NOMO-1 treated with DMSO at 0.1 percent for 48 hours (cell line): Measurements from ENCODE around the gene AKT3.
"Not testable (repeated sequence)": the region's sequence is repeated elsewhere in the genome, so short reads cannot be mapped to it uniquely, and the experiment has no call there.

Experiments
- DNase-seq: peaks from one replicate; lab custom pipeline; 2025; ENCODE audit not compliant: unreplicated experiment; lab: John Stamatoyannopoulos, UW

Gene AKT3

GRCh38 chr1:243628476-243628907 is 221.6 kb downstream of the AKT3 start:
- DNase-seq = no peak

DNA sequence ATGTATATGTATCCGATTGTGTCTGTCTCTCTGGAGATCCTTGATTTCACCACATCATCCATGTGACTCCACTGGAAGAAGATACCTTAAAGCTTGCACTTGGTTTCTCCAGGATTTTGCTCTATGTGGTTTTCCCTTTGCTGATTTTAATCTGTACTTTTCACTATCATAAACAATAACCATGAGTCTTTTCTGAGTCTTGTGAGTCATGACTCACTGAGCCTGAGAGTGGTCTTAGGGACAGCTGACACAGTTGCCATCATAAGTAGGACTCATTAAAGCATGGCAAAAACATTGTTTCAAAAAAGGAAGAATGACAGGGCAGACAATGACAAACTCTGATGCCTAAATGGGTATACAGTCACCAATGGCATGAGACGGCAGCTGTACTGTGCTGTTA is 226.2 kb downstream of the AKT3 start:
- no peak for DNase-seq

DNA sequence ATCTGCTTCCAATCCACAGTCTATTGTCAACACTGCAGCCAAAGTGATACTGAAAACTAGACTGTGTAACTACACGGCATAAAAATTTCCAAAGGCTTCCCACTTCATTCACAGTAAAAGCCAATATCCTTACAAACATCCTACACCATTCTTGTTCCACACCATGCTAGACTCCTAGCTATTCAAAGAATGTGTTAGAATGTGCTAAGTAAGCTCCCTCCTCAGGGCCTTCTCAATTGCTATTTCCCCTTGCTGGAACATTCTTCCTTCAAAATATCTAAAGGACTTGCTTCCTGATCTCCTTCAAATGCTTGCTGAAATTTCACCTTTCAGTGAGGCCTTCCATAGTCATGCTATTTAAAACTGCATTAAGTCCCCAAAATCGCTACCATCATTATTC is 228.1 kb downstream of the AKT3 start:
- no peak for DNase-seq

DNA sequence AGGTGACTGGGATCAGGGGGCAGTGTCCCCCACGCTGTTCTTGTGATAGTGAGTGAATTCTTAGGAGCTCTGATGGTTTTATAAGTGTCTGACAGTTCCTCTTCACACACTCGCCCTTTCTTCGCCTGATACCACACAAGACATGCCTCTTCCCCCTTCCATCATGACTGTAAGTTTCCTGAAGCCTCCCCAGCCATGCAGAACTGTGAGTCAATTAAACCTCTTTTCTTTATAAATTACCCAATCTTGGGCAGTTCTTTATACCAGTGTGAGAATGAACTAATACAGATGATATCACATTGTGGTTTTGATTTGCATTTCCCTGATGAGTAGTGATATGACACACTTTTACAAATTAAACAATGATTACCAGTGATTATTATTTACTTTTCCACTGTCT is 229.9 kb downstream of the AKT3 start:
- DNase-seq = no peak

DNA sequence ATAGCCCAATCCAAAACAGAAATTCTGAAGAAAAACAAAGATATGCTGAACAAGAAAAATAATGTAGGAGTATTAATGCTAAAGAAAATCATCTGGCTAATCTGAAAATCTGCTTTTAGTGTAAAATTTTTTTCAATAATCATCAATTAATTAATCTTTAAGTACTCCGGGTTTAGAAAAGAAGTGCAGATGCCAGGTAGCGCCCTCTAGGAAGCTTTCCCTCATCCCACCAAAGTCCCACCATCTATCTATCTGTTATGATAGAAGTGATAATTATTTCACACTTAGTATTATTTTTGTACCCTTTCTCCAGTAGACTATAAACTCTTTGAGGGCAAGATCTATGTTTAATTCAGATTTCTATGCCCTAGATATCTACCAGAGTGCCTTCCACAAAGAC is 240.3 kb downstream of the AKT3 start:
- no peak for DNase-seq

DNA sequence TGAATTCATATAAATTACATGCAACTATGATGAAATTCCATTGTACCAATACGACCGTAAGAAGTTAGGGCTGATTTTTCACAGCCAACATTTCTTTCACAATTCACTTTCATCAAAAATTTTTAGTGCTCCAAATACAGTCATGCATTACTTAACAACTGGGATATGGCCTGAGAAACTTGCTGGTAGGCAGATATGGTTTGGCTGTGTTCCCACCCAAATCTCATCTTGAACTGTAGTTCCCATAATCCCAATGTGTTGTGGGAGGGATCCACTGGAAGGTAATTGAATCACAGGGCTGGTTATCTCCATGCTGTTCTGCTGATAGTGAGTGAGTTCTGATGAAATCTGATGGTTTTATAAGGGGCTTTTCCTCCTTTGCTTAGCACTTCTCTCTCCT is 244.4 kb downstream of the AKT3 start:
- DNase-seq = no peak

DNA sequence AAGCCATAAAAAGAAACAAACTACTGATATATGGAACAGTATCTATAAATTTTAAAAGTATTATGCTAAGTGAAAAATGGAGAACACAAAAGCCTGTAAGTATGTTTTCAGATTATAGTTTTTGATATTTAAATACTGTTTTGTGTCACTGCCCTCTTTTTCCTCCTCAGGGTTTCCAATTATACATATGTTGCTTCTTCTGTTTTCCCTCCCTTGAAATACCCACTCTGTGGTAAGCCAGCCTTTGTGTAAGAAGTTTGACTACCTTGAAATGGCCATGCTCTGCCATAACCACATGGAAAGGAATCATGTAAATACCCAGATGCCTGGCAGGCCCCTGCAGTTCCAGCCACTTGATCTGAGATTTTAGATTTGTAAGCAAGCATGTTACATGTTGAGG is 248.3 kb downstream of the AKT3 start:
- no peak for DNase-seq

DNA sequence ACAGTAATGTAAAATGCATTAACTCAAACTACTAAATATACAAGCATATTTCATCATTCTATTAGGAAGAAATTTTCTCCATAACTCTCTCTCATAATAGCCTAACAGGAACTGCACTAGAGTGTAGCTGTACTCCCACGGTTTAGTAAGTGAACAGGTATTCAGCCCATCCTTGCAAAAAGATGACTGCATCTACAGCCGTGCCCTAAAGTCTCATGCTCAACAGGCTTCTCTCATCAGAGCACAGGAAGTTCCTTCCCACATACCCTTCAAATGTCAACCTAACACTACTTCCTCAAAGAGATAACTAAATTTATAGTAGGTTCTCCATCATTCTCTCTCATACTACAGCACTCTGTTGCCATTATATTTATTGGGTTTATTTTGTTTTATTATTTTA is 251.6 kb downstream of the AKT3 start:
- DNase-seq = peak; percentile 82

DNA sequence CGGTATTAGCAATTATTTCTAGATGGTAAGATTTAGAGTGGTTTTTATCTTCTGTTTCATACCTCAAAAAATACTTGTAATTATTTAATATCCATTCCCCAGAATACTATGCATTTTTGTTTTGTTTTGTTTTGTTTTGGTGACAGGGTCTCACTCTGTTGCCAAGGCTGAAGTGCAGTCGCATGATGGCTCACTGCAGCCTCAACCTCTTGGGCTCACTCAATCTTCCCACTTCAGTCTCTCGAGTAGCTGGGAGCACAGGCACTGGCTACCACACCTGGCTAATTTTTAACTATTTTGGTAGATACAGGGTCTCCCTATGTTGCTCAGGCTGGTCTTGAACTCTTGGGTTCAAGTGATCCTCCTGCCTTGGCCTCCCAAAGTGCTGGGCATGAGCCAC is 252.7 kb downstream of the AKT3 start:
- DNase-seq = no peak

- DNase-seq = peak; percentile 72
These were observed 253.5 kb downstream of the AKT3 start for GRCh38 chr1:243596431-243597062.

DNA sequence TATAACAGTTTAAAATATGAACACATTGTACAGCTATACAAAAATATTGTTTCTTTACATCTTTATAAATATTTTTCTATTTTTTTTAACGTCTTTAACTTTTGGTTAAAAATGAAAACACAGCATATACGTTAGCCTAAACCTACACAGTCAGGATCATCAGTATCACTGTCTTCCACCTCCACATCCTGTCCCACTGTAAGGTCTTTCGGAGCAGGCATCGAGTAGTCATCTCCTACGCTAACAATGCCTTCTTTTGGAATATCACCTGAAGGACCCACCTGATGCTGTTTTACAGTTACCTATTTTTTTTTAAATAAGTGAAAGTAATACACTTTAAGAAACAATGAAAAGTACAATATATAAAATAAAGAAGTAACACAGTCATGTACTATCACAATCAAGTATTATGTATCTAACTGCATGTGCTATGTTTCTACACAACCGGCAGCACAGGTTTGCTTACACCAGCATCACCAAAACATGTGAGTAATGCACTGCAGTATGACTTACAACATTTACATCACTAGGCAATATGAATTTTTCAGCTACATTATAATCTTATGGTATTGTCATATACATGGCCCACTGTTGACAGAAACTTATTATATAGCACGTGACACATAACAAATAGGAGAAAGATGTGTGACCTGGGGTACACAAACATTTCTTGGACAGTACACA is 254.4 kb downstream of the AKT3 start:
- DNase-seq = no peak

DNA sequence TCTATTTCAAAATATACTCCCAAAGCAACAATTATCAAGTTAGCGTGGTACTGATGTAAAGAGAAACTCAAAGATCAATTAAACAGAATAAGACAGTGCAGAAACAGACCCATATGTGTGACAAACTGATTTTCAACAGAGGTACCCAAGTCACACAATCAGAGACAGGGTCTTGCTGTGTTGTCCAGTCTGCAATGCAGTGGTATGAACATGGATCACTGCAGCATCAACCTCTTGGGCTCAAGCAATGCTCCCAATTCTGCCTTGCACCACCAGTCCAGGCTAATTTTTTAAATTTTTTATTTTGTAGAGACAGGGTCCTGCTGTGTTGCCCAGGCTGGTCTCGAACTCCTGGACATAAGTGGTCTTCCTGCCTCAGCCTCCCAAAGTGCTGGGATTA is 255.6 kb downstream of the AKT3 start:
- DNase-seq = no peak

GRCh38 chr1:243589286-243589685 is 260.8 kb downstream of the AKT3 start:
- DNase-seq = not testable (repeated sequence)

GRCh38 chr1:243587823-243588560 is 262.1 kb downstream of the AKT3 start:
- no peak for DNase-seq

- DNase-seq = no peak
These were observed 262.8 kb downstream of the AKT3 start for GRCh38 chr1:243587285-243587684.

DNA sequence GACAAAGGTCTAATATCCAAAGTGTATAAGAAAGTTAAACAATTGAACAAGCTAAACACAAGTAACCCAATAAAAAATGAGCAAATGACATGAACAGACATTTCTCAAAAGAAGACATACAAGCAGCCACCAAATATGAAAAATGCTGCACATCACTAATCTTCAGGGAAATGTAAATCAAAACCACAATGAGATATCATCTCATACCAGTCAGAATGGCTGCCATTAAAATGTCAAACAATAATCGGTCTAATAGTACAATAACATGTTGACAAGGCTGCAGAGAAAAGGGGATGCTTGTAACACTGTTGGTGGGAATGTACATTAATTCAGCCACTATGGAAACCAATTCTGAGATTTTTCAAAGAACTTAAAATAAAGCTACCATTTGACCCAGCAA is 264.1 kb downstream of the AKT3 start:
- DNase-seq = no peak

- DNase-seq = no peak
These were observed 267.7 kb downstream of the AKT3 start for GRCh38 chr1:243582326-243582725.

DNA sequence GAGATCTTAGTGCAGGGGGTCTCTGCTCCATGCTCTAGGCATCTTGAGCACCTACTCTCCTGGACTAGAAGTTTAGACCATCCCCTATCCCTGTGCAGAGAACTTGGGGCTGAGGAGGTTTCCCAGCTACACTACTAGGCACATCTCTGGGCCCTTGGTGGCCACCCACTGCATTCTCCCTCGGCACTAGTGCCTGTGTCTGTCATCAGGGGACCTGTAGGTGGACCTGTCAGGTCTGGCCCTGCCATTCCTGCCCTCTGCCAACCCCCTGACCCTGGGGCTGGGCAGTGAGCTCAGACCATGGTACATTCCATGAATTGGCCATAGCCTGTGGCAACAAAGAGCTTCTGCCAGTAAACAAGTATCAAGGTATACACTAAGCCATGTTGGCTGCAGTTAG is 269.1 kb downstream of the AKT3 start:
- no peak for DNase-seq

DNA sequence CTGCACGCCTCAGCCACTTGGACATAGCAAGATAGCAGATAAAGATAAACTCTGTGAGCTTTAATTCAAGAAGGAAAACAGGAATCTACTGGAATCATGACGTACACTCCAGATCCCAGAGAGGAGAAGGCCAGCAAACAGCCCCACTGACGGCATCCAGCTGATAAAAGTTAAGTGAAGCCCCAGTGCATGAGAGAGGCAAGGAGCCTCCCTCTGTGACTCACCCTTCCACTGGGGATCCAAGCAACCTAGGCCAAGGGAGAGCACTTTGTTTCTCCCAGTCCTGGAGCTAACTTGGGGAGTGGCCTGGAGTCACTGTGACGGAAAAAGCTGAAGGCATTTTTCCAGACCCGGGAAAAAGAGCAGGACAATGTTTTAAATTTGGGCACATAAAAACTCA is 270.0 kb downstream of the AKT3 start:
- no peak for DNase-seq

GRCh38 chr1:243575070-243575469 is 275.0 kb downstream of the AKT3 start:
- no peak for DNase-seq

GRCh38 chr1:243572940-243573339 is 277.1 kb downstream of the AKT3 start:
- DNase-seq = no peak

- no peak for DNase-seq
These were observed 281.2 kb downstream of the AKT3 start for GRCh38 chr1:243568793-243569192.
